GM18498 (cell line): ENCODE results near the gene TMEM236.

Source experiments
- ATAC-seq: cut with Tn5 transposase; IDR thresholded peaks from one replicate; pipeline ENCODE4 v1.9.1; 2021; ENCODE audit warnings: mild to moderate bottlenecking, moderate library complexity; ENCODE audit not compliant: unreplicated experiment

The TMEM236 gene

GRCh38 chr10:17819836-17820235 is 67.8 kb downstream of the TMEM236 start:
- no peak for ATAC-seq

GRCh38 chr10:17820943-17821342 is 68.9 kb downstream of the TMEM236 start:
- no peak for ATAC-seq

- ATAC-seq, result no peak
These were observed 69.9 kb downstream of the TMEM236 start for GRCh38 chr10:17821893-17822292.

GRCh38 chr10:17831341-17831740 is 79.3 kb downstream of the TMEM236 start:
- no peak for ATAC-seq

GRCh38 chr10:17831896-17832295 is 79.9 kb downstream of the TMEM236 start:
- no peak for ATAC-seq

GRCh38 chr10:17833656-17834055 is 81.7 kb downstream of the TMEM236 start:
- no peak for ATAC-seq

GRCh38 chr10:17835688-17836087 is 83.7 kb downstream of the TMEM236 start:
- no peak for ATAC-seq

GRCh38 chr10:17836942-17837341 is 84.9 kb downstream of the TMEM236 start:
- no peak for ATAC-seq

- ATAC-seq, result no peak
These were observed 86.2 kb downstream of the TMEM236 start for GRCh38 chr10:17838080-17838648.

GRCh38 chr10:17841050-17841449 is 89.0 kb downstream of the TMEM236 start:
- no peak for ATAC-seq

GRCh38 chr10:17842641-17843040 is 90.6 kb downstream of the TMEM236 start:
- ATAC-seq, result no peak

GRCh38 chr10:17847585-17848296 is 95.7 kb downstream of the TMEM236 start:
- ATAC-seq, result no peak

GRCh38 chr10:17848646-17849045 is 96.6 kb downstream of the TMEM236 start:
- ATAC-seq, result no peak
